ENCODE results near the gene FREM3.

DNA sequence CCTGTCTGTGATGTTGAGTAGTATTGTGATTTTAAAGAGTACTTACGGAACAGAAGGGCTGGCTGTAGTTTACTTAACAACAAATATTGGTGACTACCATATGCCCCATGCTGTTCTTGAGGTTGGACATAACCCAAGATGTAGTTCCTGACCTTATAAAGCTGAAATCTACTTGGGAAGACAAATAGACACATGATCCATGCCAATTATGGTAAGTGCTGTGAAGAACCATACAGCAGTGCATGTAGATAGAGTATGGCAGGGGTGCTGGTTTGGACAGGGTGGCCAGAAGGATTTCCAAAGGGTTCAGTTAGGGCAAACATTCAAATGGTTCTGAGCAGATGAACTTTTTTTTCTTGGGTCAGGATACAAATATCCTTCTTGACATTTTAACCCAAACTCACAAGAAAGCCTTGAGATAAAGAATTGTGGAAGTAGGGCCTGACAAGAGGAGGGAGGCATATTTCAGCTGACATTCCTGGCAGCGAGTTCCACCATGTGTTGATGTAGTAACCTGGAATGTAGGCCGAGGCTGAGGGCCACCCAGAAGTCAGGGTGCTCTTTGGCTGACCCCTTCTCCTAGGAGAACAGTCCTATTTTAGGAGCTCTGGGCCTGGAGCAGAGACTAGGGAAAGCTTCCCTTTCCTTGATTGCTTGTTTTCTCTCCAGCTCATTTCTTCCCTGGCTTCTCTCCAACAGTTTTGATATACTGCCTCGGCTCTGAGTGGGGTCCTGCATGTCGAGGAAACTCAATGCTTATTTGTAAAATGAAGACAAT, 74.2 kb downstream of the FREM3 start:
- TF ChIP-seq, protein P1, sequence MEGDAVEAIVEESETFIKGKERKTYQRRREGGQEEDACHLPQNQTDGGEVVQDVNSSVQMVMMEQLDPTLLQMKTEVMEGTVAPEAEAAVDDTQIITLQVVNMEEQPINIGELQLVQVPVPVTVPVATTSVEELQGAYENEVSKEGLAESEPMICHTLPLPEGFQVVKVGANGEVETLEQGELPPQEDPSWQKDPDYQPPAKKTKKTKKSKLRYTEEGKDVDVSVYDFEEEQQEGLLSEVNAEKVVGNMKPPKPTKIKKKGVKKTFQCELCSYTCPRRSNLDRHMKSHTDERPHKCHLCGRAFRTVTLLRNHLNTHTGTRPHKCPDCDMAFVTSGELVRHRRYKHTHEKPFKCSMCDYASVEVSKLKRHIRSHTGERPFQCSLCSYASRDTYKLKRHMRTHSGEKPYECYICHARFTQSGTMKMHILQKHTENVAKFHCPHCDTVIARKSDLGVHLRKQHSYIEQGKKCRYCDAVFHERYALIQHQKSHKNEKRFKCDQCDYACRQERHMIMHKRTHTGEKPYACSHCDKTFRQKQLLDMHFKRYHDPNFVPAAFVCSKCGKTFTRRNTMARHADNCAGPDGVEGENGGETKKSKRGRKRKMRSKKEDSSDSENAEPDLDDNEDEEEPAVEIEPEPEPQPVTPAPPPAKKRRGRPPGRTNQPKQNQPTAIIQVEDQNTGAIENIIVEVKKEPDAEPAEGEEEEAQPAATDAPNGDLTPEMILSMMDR (IDR thresholded peaks at IDR 0.05), result no peak
- no peak for TF ChIP-seq EP300 (IDR thresholded peaks at IDR 0.05)

All from suprapubic skin (tissue), 3 donors.